Mesenchymal stem cell (in vitro differentiated cells and primary cell): ENCODE data around the gene ATG7.

Source experiments
- DNase-seq: peaks from one replicate; pipeline ENCODE4 v3.0.0-alpha.2; 2013
- H2AFZ ChIP-seq: one replicate; pipeline ENCODE4 v1.6.1; 2013; ENCODE audit warnings: low read depth, mild to moderate bottlenecking, control low read depth, inconsistent platforms, low read length, moderate library complexity
- H2AK5ac ChIP-seq: 2 replicates; pipeline ENCODE4 v1.6.1; 2013; ENCODE audit warnings: low read length, moderate library complexity, mild to moderate bottlenecking, inconsistent platforms; ENCODE audit not compliant: severe bottlenecking
- H2BK120ac ChIP-seq: one replicate; pipeline ENCODE4 v1.6.1; 2013; ENCODE audit warnings: low read depth, mild to moderate bottlenecking, inconsistent platforms, low read length, moderate library complexity
- H2BK12ac ChIP-seq, 2 experiments: one replicate each; pipeline ENCODE4 v1.6.1; 2013; ENCODE audit warnings: inconsistent platforms in 2 of 2, low read length in 2 of 2, mild to moderate bottlenecking in 2 of 2, moderate library complexity in 2 of 2, control low read depth in 1 of 2
- H2BK15ac ChIP-seq: one replicate; pipeline ENCODE4 v1.6.1; 2013; ENCODE audit warnings: mild to moderate bottlenecking, low read depth, inconsistent platforms; ENCODE audit not compliant: poor library complexity, severe bottlenecking
- H2BK5ac ChIP-seq: 2 replicates; pipeline ENCODE4 v1.6.1; 2013; ENCODE audit warnings: low read depth, mild to moderate bottlenecking, low read length, control low read depth, inconsistent platforms; ENCODE audit not compliant: poor library complexity, severe bottlenecking
- H3K14ac ChIP-seq, 2 experiments: one replicate each; pipeline ENCODE4 v1.6.1; 2013; ENCODE audit warnings: inconsistent platforms in 2 of 2, low read length in 2 of 2, control low read depth in 1 of 2, mild to moderate bottlenecking in 1 of 2, moderate library complexity in 1 of 2
- H3K18ac ChIP-seq, 2 experiments: one replicate each; pipeline ENCODE4 v1.6.1; 2013; ENCODE audit warnings: inconsistent platforms in 2 of 2, low read length in 2 of 2, control low read depth in 1 of 2, low read depth in 1 of 2, mild to moderate bottlenecking in 1 of 2
- H3K23ac ChIP-seq, 2 experiments: one replicate each; pipeline ENCODE4 v1.6.1; 2013; ENCODE audit warnings: inconsistent platforms in 2 of 2, low read length in 2 of 2, mild to moderate bottlenecking in 2 of 2, moderate library complexity in 2 of 2, control low read depth in 1 of 2
- H3K27ac ChIP-seq: 2 replicates; pipeline ENCODE4 v1.5.1; 2013; ENCODE audit warnings: mild to moderate bottlenecking, moderate library complexity, low read length, control low read depth, inconsistent platforms; ENCODE audit not compliant: poor library complexity, severe bottlenecking
- H3K27me3 ChIP-seq, 2 experiments: 2 replicates each; pipeline versions ENCODE4 v1.6.1 to v1.7.0; 2013; ENCODE audit warnings: low read length in 2 of 2, mild to moderate bottlenecking in 2 of 2, moderate library complexity in 2 of 2, control low read depth in 1 of 2, inconsistent platforms in 1 of 2; ENCODE audit not compliant: control insufficient read depth in 1 of 2, insufficient read depth in 1 of 2
- H3K36me3 ChIP-seq, 2 experiments: 2 replicates each; pipeline versions ENCODE4 v1.6.1 to v1.7.0; 2013; ENCODE audit warnings: low read length in 2 of 2, control low read depth in 1 of 2, inconsistent platforms in 1 of 2, low read depth in 1 of 2, mild to moderate bottlenecking in 1 of 2; ENCODE audit not compliant: insufficient read depth in 2 of 2, control insufficient read depth in 1 of 2
- H3K4ac ChIP-seq, 2 experiments: one replicate each; pipeline ENCODE4 v1.6.1; 2013; ENCODE audit warnings: inconsistent platforms in 2 of 2, low read length in 2 of 2, mild to moderate bottlenecking in 2 of 2, moderate library complexity in 2 of 2, control low read depth in 1 of 2, low read depth in 1 of 2
- H3K4me1 ChIP-seq: 2 replicates; pipeline ENCODE4 v1.6.1; 2013; ENCODE audit warnings: low read depth, low read length, control low read depth; ENCODE audit not compliant: control insufficient read depth, insufficient read depth
- H3K4me2 ChIP-seq: 2 replicates; pipeline ENCODE4 v1.6.1; 2013; ENCODE audit warnings: low read length, mild to moderate bottlenecking, inconsistent platforms; ENCODE audit not compliant: poor library complexity, severe bottlenecking
- H3K4me3 ChIP-seq, 2 experiments: 2 replicates each; pipeline versions ENCODE4 v1.5.1 to v1.7.0; 2013; ENCODE audit warnings: low read length in 2 of 2, mild to moderate bottlenecking in 2 of 2, control low read depth in 1 of 2, low read depth in 1 of 2; ENCODE audit not compliant: insufficient read depth in 1 of 2
- H3K79me1 ChIP-seq: replicated peaks from 2 replicates; pipeline ENCODE4 v1.6.1; 2013; ENCODE audit warnings: mild to moderate bottlenecking, control low read depth, low read length, inconsistent platforms; ENCODE audit not compliant: poor library complexity, severe bottlenecking
- H3K9ac ChIP-seq: 2 replicates; pipeline ENCODE4 v1.7.0; 2013; ENCODE audit warnings: mild to moderate bottlenecking, low read length, moderate library complexity
- H3K9me3 ChIP-seq: 2 replicates; pipeline ENCODE4 v1.7.0; 2013; ENCODE audit warnings: mild to moderate bottlenecking, low read length; ENCODE audit not compliant: control insufficient read depth
- H4K8ac ChIP-seq: one replicate; pipeline ENCODE4 v1.6.1; 2013; ENCODE audit warnings: inconsistent platforms, mild to moderate bottlenecking, low read length, moderate library complexity
- H4K91ac ChIP-seq: one replicate; pipeline ENCODE4 v1.6.1; 2013; ENCODE audit warnings: mild to moderate bottlenecking, low read length, inconsistent platforms
- WGBS: methylation state at CpG from one replicate; pipeline ENCODE4 v1.1.7; 2013; ENCODE audit warnings: mixed read lengths; 5-methylcytosine and 5-hydroxymethylcytosine counted together

ATG7 gene

DNA sequence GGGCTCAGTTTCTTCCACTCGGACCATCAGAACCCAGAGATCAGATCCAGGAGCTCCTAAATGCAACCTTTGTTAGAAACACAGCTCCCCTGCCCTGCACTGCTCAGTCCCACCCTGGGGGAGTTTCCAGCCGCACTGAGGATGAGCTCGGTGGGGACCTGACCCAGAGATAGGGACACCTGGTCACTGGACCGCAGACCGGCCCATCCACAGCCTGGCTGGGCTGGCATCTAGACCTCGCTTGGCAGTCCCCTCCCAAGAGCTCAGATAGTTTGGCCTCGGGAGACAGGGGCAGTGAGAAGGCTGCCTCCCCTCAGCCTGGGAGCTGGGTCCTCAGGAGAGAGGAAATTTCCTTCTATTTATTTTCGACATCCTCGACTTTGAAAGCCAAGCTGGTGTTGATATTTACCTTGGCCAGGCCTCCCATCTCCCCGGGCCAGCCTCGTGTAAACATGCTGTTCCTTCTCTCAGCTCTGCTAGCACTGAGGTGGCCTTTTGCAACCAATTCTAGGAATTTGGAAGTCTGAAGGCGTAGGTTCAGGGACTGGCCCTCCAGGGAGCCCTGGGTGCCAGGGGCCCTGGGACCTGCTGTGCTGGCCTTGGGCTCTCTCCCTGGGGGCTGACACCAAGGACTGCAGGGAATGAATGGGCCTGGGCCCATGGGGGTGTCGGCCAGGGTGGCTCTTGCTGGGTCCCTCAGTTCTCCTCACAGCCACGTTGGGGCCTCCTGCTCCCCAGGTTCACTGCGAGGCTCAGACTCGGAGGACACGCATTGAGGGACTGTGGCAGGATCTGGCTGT lies 281.4 kb downstream of the ATG7 start:
- Histone ChIP-seq H3K4ac (peak overlapping the region in 1 of 2 experiments; percentile 54), H2AK5ac (no peak overlapping the region), H3K4me1 (peaks cover 34% of the 10 kb centered on the region), H3K79me1 (peaks cover 37% of the 10 kb centered on the region), H2AFZ (no peak overlapping the region), H3K9ac (no peak overlapping the region), H3K27ac (peak overlapping the region; percentile 2), H3K4me3 (no peak overlapping the region), H2BK15ac (no peak overlapping the region), H4K8ac (no peak overlapping the region), H4K91ac (peak overlapping the region; percentile 43), H3K9me3 (no peaks in the 10 kb centered on the region), H3K36me3 (peaks cover 38 to 47% of the 10 kb centered on the region in 2 experiments), H2BK120ac (no peak overlapping the region), H3K14ac (peak overlapping the region in 1 of 2 experiments; percentile 31), H2BK12ac (peak overlapping the region; percentile 38 to 51), H3K4me2 (no peak overlapping the region), H2BK5ac (no peak overlapping the region), H3K23ac (no peak overlapping the region), H3K18ac (peak overlapping the region; percentile 48 to 52), H3K27me3 (no peaks in the 10 kb centered on the region)
- peak; percentile 40 for DNase-seq
- WGBS = 80% methylated on average over 17 of the region's 17 CpGs

DNA sequence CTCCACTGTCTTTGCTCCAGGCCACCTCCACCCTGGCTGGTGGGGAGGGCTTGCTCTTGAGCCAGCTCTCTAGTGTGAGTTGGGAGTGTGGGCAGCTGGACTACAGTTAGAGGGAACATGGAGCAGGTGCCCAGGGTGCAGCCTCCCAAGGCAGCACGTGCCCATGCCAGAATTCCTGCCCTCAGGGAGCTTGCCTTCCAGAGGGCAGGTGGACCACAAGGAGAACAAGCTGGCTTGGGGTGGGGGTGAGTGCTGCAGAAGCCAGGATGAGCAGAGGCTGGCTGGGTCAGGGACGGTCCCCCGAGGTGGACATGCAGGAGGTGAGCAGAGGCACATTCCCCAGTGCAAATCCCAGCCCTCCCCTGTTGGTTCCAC lies 282.0 kb downstream of the ATG7 start:
- H3K14ac ChIP-seq = peak overlapping the region in 1 of 2 experiments; percentile 6
- H3K4me1 ChIP-seq = peaks cover 38% of the 10 kb centered on the region
- H2BK5ac ChIP-seq = no peak overlapping the region
- no peaks in the 10 kb centered on the region for H3K27me3 ChIP-seq
- H3K9ac ChIP-seq = no peak overlapping the region
- H2AK5ac ChIP-seq = no peak overlapping the region
- peaks cover 40% of the 10 kb centered on the region for H3K79me1 ChIP-seq
- peak overlapping the region; percentile 43 for H4K91ac ChIP-seq
- no peak overlapping the region for H4K8ac ChIP-seq
- no peak overlapping the region for H2BK15ac ChIP-seq
- H2BK120ac ChIP-seq = no peak overlapping the region
- peaks cover 44 to 53% of the 10 kb centered on the region in 2 experiments for H3K36me3 ChIP-seq
- H3K4me3 ChIP-seq = no peak overlapping the region
- no peak overlapping the region for H3K4me2 ChIP-seq
- no peak overlapping the region for H3K4ac ChIP-seq
- no peak for DNase-seq
- peak overlapping the region; percentile 13 to 52 for H3K18ac ChIP-seq
- peak overlapping the region in 1 of 2 experiments; percentile 51 for H2BK12ac ChIP-seq
- H3K9me3 ChIP-seq = no peaks in the 10 kb centered on the region
- H3K23ac ChIP-seq = peak overlapping the region in 1 of 2 experiments; percentile 46
- H3K27ac ChIP-seq = peak overlapping the region; percentile 2
- no peak overlapping the region for H2AFZ ChIP-seq
- 100% methylated on average over 1 of the region's 3 CpGs for WGBS

DNA sequence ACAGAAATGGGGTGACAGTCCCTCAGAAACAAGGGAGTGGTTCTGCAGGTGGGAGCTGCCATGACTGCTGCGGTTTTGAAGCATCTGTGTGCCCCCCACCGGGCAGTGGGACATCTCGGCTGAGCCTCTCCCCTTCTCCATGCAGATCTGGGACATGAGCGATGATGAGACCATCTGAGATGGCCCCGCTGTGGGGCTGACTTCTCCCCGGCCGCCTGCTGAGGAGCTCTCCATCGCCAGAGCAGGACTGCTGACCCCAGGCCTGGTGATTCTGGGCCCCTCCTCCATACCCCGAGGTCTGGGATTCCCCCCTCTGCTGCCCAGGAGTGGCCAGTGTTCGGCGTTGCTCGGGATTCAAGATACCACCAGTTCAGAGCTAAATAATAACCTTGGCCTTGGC lies 282.5 kb downstream of the ATG7 start:
- H4K91ac ChIP-seq = no peak overlapping the region
- DNase-seq = no peak
- no peak overlapping the region for H2BK120ac ChIP-seq
- no peak overlapping the region for H3K27ac ChIP-seq
- H2BK5ac ChIP-seq = no peak overlapping the region
- no peak overlapping the region for H3K4me3 ChIP-seq
- H3K27me3 ChIP-seq = no peaks in the 10 kb centered on the region
- H3K9me3 ChIP-seq = no peaks in the 10 kb centered on the region
- peaks cover 49 to 57% of the 10 kb centered on the region in 2 experiments for H3K36me3 ChIP-seq
- no peak overlapping the region for H3K9ac ChIP-seq
- H3K23ac ChIP-seq = no peak overlapping the region
- peak overlapping the region; percentile 73 for H2BK15ac ChIP-seq
- H3K18ac ChIP-seq = no peak overlapping the region
- H2AFZ ChIP-seq = no peak overlapping the region
- WGBS = 97% methylated on average over 12 of the region's 12 CpGs
- peaks cover 43% of the 10 kb centered on the region for H3K79me1 ChIP-seq
- no peak overlapping the region for H3K4me2 ChIP-seq
- H3K14ac ChIP-seq = no peak overlapping the region
- peak overlapping the region; percentile 12 for H4K8ac ChIP-seq
- no peak overlapping the region for H2BK12ac ChIP-seq
- peaks cover 41% of the 10 kb centered on the region for H3K4me1 ChIP-seq
- H2AK5ac ChIP-seq = no peak overlapping the region
- no peak overlapping the region for H3K4ac ChIP-seq

DNA sequence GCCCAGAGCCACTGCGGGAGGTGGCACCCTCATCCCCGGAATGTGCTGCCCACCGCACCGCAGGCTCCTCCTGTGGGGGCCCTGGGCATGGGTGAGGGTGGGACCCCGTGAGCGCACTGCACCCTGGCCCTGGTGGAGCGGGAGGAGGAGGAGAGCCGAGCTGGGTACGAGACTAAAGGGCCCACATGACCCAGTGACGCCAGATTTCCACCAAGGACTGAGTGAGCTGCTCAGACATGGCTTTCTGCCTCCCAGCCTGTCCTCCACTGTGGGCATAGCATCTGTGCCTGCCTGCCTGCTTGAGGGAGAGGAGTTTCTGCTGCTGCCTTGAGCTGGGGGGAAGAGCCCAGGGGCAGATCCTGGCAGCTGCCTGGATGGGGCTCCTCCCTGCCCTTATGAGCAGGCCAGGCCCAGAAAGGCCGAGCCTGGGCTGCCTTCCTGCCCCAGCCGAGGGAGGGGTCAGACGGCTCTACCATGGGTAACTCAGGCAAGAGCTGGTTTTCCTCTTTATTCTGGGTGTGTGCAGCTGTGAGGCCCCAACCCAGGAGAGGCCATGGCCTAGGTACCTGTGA lies 283.1 kb downstream of the ATG7 start:
- DNase-seq = no peak
- no peaks in the 10 kb centered on the region for H3K27me3 ChIP-seq
- no peak overlapping the region for H3K4ac ChIP-seq
- H2BK12ac ChIP-seq = no peak overlapping the region
- H3K27ac ChIP-seq = no peak overlapping the region
- H3K23ac ChIP-seq = no peak overlapping the region
- H3K79me1 ChIP-seq = peaks cover 43% of the 10 kb centered on the region
- H3K18ac ChIP-seq = peak overlapping the region in 1 of 2 experiments; percentile 15
- H3K4me1 ChIP-seq = peaks cover 47% of the 10 kb centered on the region
- no peak overlapping the region for H2AFZ ChIP-seq
- no peak overlapping the region for H2BK5ac ChIP-seq
- H3K14ac ChIP-seq = no peak overlapping the region
- peaks cover 53 to 63% of the 10 kb centered on the region in 2 experiments for H3K36me3 ChIP-seq
- 94% methylated on average over 13 of the region's 13 CpGs for WGBS
- no peaks in the 10 kb centered on the region for H3K9me3 ChIP-seq
- peak overlapping the region; percentile 4 for H3K9ac ChIP-seq
- H3K4me2 ChIP-seq = no peak overlapping the region
- no peak overlapping the region for H2BK15ac ChIP-seq
- H3K4me3 ChIP-seq = no peak overlapping the region
- H2AK5ac ChIP-seq = no peak overlapping the region
- peak overlapping the region; percentile 37 for H4K91ac ChIP-seq
- peak overlapping the region; percentile 12 for H4K8ac ChIP-seq
- H2BK120ac ChIP-seq = peak overlapping the region; percentile 24
